Calu3 (cell line): ENCODE results near the gene VRTN. TPM values are rescaled to one million over a fixed set of nuclear protein-coding genes. Genes with fewer than 3 reads are reported as not detected.
"Not testable (repeated sequence)": the region's sequence is repeated elsewhere in the genome, so short reads cannot be mapped to it uniquely, and the experiment has no call there.

ENCODE experiments used
- BruUV-seq: library from RNA; stranded (reverse); fragments of 400-500 nt; replicated peaks from 2 replicates; lab custom pipeline; 2021; lab: Mats Ljungman, UMichigan
- CTCF ChIA-PET: fragments of 300-600 bp; sonication (Branson Sonifier 250); formaldehyde crosslinking; loops from one replicate; lab custom pipeline; 2022; ENCODE audit warnings: antibody characterized with exemption; lab: Charles Lee
- DNase-seq: peaks from one replicate; pipeline ENCODE4 v3.0.0; 2022
- H3K27ac Mint-ChIP-seq: one replicate; pipeline ENCODE4 v1.8.0; 2022; ENCODE audit warnings: mixed read lengths; ENCODE audit not compliant: unreplicated experiment
- H3K27me3 Mint-ChIP-seq: one replicate; pipeline ENCODE4 v1.8.0; 2022; ENCODE audit warnings: mixed read lengths; ENCODE audit not compliant: unreplicated experiment
- H3K36me3 Mint-ChIP-seq: one replicate; pipeline ENCODE4 v1.8.0; 2022; ENCODE audit warnings: mild to moderate bottlenecking, moderate library complexity, mixed read lengths; ENCODE audit not compliant: insufficient read depth, unreplicated experiment
- H3K4me1 Mint-ChIP-seq: one replicate; pipeline ENCODE4 v1.8.0; 2022; ENCODE audit warnings: mild to moderate bottlenecking, low read depth, mixed read lengths; ENCODE audit not compliant: unreplicated experiment
- H3K4me3 Mint-ChIP-seq: one replicate; pipeline ENCODE4 v1.8.0; 2022; ENCODE audit warnings: mild to moderate bottlenecking, low read depth, moderate library complexity, mixed read lengths; ENCODE audit not compliant: unreplicated experiment
- H3K9me3 Mint-ChIP-seq: one replicate; pipeline ENCODE4 v1.8.0; 2022; ENCODE audit warnings: low read depth, mixed read lengths; ENCODE audit not compliant: unreplicated experiment
- intact Hi-C: fragments of 100-400 bp; cut with micrococcal nuclease; formaldehyde crosslinking; loops from one replicate; pipeline ENCODE4 v1.10.0; 2022; ENCODE audit not compliant: unreplicated experiment
- total RNA-seq: library from RNA; stranded (reverse); gene quantifications from 2 replicates; pipeline ENCODE4 v1.2.3, GENCODE V29; 2022
- TF ChIP-seq, protein P1 (sequence below): fragments of 200-600 bp; IDR thresholded peaks from one replicate; pipeline ENCODE4 v1.8.0; 2022; ENCODE audit warnings: antibody characterized with exemption; ENCODE audit not compliant: unreplicated experiment

Gene VRTN
- total RNA-seq, 1 experiment from 2014 or later = not detected

DNA sequence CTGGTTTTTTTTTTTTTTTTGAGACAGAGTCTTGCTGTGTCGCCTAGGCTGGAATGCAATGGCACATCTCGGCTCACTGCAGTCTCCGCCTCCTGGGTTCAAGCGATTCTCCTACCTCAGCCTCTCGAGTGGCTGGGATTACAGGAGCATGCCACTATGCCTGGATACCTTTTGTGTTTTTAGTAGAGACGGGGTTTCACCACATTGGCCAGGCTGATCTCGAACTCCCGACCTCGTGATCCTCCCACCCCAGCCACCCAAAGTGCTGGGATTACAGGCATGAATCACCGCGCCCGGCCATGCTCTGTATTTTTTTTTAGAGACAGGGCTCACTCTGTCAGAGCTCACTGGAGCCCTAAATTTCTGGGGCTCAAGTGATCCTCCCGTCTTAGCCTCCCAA lies 32.6 kb downstream of the VRTN start:
- no TSS peak for BruUV-seq
- CTCF ChIA-PET = interaction anchor here (0.6 kb wide), 1 partner anchor 35 kb away, joined by 3 read pairs; no protein-coding TSS in a partner anchor
- DNase-seq = no peak
- Mint-ChIP-seq H3K9me3 (no peaks in the 10 kb centered on the region), H3K27me3 (peaks cover 34% of the 10 kb centered on the region), H3K36me3 (no peaks in the 10 kb centered on the region), H3K27ac (no peak overlapping the region), H3K4me3 (no peak overlapping the region), H3K4me1 (no peaks in the 10 kb centered on the region)
- intact Hi-C loops = no loop called here
- TF ChIP-seq, protein P1, sequence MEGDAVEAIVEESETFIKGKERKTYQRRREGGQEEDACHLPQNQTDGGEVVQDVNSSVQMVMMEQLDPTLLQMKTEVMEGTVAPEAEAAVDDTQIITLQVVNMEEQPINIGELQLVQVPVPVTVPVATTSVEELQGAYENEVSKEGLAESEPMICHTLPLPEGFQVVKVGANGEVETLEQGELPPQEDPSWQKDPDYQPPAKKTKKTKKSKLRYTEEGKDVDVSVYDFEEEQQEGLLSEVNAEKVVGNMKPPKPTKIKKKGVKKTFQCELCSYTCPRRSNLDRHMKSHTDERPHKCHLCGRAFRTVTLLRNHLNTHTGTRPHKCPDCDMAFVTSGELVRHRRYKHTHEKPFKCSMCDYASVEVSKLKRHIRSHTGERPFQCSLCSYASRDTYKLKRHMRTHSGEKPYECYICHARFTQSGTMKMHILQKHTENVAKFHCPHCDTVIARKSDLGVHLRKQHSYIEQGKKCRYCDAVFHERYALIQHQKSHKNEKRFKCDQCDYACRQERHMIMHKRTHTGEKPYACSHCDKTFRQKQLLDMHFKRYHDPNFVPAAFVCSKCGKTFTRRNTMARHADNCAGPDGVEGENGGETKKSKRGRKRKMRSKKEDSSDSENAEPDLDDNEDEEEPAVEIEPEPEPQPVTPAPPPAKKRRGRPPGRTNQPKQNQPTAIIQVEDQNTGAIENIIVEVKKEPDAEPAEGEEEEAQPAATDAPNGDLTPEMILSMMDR = no peak

DNA sequence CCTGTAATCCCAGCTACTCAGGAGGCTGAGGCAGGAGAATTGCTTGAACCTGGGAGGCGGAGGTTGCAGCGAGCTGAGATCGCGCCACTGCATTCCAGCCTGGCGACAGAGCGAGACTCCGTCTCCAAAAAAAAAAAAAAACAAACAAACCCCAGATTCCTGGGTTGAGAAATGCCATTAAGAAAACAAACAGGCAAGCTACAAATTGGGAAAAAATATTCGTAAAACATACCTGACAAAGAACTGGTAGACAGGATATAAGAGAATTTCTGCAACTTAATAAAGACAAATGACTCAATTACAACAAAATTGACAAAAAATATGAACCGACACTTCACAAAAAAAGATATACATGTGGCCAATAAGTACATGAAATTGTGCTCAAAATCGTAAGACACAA lies 33.3 kb downstream of the VRTN start:
- CTCF ChIA-PET, H3K36me3 Mint-ChIP-seq: not testable (repeated sequence)

DNA sequence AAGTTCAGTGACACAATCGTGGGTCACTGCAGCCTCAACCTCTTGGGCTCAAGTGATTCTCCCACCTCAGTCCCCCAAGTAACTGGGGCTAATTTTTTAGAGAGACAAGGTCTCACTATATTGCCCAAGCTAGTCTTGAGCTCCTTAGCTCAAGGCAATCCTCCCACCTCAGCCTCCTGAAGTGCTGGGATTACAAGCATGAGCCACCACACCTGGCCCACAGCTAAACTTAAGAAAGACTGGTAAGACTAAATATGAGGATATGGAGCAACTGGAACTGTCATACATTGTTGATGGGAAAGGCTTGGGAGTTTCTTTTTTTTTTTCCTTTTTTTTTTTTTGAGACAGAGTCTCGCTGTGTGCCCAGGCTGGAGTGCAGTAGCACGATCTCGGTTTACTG lies 34.0 kb downstream of the VRTN start:
- no peak overlapping the region for H3K4me3 Mint-ChIP-seq
- intact Hi-C loops = no loop called here
- peaks cover 34% of the 10 kb centered on the region for H3K27me3 Mint-ChIP-seq
- DNase-seq = no peak
- CTCF ChIA-PET = interaction anchor here (0.6 kb wide), 1 partner anchor 820 kb away, joined by 3 read pairs; no protein-coding TSS in a partner anchor
- no peaks in the 10 kb centered on the region for H3K36me3 Mint-ChIP-seq
- H3K9me3 Mint-ChIP-seq = no peaks in the 10 kb centered on the region
- no peaks in the 10 kb centered on the region for H3K4me1 Mint-ChIP-seq
- no TSS peak for BruUV-seq
- H3K27ac Mint-ChIP-seq = no peak overlapping the region
- TF ChIP-seq, protein P1 = no peak

More for the DNA sequence above, 33.3 kb downstream of the VRTN start:
- H3K4me3 Mint-ChIP-seq, H3K9me3 Mint-ChIP-seq, intact Hi-C loops, H3K4me1 Mint-ChIP-seq, BruUV-seq, DNase-seq, H3K27ac Mint-ChIP-seq: not testable (repeated sequence)
- H3K27me3 Mint-ChIP-seq = peaks cover 34% of the 10 kb centered on the region

DNA sequence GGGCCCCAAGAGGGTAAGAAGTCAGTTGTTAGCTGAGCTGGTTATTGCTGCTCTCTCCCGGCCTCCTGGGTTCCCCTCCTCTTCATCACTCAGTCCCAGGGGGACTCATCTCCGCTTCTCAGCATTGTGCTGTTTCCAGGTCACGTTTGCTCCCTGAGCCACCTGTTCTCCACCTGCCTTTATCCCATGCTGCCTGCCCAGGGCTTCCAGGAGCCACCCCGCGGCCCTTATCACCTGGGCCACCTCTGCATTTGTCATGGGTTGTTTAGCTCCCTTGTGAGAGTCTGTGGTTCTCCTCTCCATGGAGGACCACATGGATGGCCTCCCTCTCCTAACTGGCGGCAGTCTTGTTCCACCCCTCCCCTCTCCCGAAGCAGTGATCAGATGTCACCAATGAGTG lies 41.7 kb downstream of the VRTN start:
- CTCF ChIA-PET = no interaction called here
- H3K27me3 Mint-ChIP-seq = peaks cover 97% of the 10 kb centered on the region
- BruUV-seq = no TSS peak

GRCh38 chr14:74390505-74390904 lies 42.2 kb downstream of the VRTN start:
- H3K27ac Mint-ChIP-seq, H3K4me1 Mint-ChIP-seq, BruUV-seq, H3K9me3 Mint-ChIP-seq, H3K4me3 Mint-ChIP-seq, DNase-seq, H3K36me3 Mint-ChIP-seq, intact Hi-C loops, CTCF ChIA-PET: not testable (repeated sequence)
- peaks cover 97% of the 10 kb centered on the region for H3K27me3 Mint-ChIP-seq

More for the DNA sequence above, 41.7 kb downstream of the VRTN start:
- TF ChIP-seq, protein P1 = no peak
- H3K9me3 Mint-ChIP-seq = no peaks in the 10 kb centered on the region
- no peak overlapping the region for H3K4me3 Mint-ChIP-seq
- H3K4me1 Mint-ChIP-seq = no peaks in the 10 kb centered on the region
- H3K36me3 Mint-ChIP-seq = no peaks in the 10 kb centered on the region
- H3K27ac Mint-ChIP-seq = no peak overlapping the region
- no peak for DNase-seq
- intact Hi-C loops = no loop called here
